ENCODE data around the gene HPN. TPM values are rescaled to one million over a fixed set of nuclear protein-coding genes. Genes with fewer than 3 reads are reported as not detected.

The HPN gene
- total and polyA plus RNA-seq, 2 donors (not counting 3 experiments of a cell fraction or from before 2014, with no cell fraction given) = 0.10 TPM; not detected in 1

DNA sequence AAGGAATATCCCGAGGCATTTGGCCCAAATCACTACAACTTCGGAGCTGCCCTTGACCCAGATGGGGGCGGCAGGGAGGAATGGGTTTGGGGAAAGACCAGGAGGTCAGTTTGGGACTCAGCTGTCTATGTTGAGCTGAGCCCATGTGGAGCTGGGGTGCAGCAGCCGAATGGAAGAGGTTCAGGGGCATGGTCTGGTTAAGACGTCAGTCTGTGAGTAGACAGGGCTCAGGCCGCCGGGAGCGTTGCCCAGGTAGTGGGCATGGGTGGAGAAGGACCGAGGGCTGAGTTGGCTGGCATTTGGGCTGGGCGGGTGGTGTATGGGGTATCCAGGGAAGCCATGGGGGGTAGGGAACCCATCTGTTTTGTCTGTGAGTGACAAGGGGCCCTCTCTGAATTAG is 20.5 kb upstream of the HPN start:
- Histone ChIP-seq H3K4me1 (ENCODE audit: control insufficient read depth, extremely low read depth, insufficient read depth, low read length) (no peaks in the 10 kb centered on the region), H2AFZ (ENCODE audit: low read depth, low read length) (no peak overlapping the region), H3K27ac (ENCODE audit: insufficient read depth, low read depth, low read length) (no peak overlapping the region), H3K9me1 (replicated peaks; ENCODE audit: control insufficient read depth, extremely low read depth, insufficient read depth, low read length) (no peaks in the 10 kb centered on the region), H3K27me3 (ENCODE audit: control insufficient read depth in 2 of 2, insufficient read depth in 2 of 2, low read length in 2 of 2) (no peaks in the 10 kb centered on the region), H4K20me1 (replicated peaks; ENCODE audit: control insufficient read depth, extremely low read depth, insufficient read depth, low read length) (no peaks in the 10 kb centered on the region), H3K79me2 (ENCODE audit: control insufficient read depth, insufficient read depth, low read length) (no peaks in the 10 kb centered on the region), H3K4me3 (replicated peaks in 1 of 3; ENCODE audit: insufficient read depth in 1 of 3, low read depth in 1 of 3, low read length in 3 of 3) (no peak overlapping the region), H3K9me3 (replicated peaks; ENCODE audit: control insufficient read depth, insufficient read depth, low read length) (no peaks in the 10 kb centered on the region), H3K9ac (replicated peaks; ENCODE audit: extremely low read depth, insufficient read depth, low read length) (no peak overlapping the region), H3K36me3 (ENCODE audit: control insufficient read depth in 2 of 2, extremely low read depth in 1 of 2, insufficient read depth in 2 of 2, low read length in 2 of 2) (peaks cover 10 to 71% of the 10 kb centered on the region in 2 experiments), H3K4me2 (ENCODE audit: insufficient read depth, low read length) (no peak overlapping the region)
- dilution Hi-C loops (cut with MboI; ENCODE audit: extremely low pct_ligation_motif_present, low sequenced_read_pairs) = no loop called here
- ChIA-PET CTCF (no interaction called here), POLR2A (no interaction called here)
- no TSS peak for BruUV-seq (replicated peaks)
- no peak for FAIRE-seq
- DNase-seq (ENCODE audit: low read depth, low spot score) = no peak
- TF ChIP-seq GATA2 (IDR thresholded peaks at IDR 0.05; ENCODE audit: insufficient read depth, insufficient read length, low read depth, low read length) (no peak), MYC (IDR thresholded peaks at IDR 0.05; ENCODE audit: low read depth, low read length) (no peak), POLR2A (IDR thresholded peaks at IDR 0.05; ENCODE audit: low read depth, low read length) (no peak)
- TF ChIP-seq, protein P1, sequence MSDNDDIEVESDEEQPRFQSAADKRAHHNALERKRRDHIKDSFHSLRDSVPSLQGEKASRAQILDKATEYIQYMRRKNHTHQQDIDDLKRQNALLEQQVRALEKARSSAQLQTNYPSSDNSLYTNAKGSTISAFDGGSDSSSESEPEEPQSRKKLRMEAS (IDR thresholded peaks at IDR 0.05; ENCODE audit: insufficient read depth, insufficient read length) = no peak
- intact Hi-C loops (cut with micrococcal nuclease) = no loop called here

DNA sequence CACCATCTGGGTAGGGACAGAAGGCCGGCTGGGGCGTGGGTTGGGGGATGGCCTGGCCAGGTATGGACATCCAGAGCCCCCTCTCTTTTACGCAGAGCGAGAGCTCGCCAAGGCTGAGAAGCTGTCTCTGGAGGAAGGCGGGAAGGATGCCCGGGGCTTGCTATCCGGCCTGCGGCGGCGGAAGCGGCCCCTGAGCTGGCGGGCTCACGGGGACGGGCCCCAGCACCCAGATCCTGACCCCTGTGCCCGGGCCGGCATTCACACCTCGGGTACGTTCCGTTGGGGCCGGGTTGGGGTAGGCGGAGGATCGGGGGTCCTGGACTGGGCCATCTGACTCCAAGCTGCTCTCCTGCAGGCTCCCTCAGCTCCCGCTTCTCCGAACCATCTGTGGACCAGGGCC is 19.9 kb upstream of the HPN start:
- no peaks in the 10 kb centered on the region for H4K20me1 ChIP-seq (replicated peaks; ENCODE audit: control insufficient read depth, extremely low read depth, insufficient read depth, low read length)
- CTCF ChIA-PET = no interaction called here
- no peaks in the 10 kb centered on the region for H3K9me3 ChIP-seq (replicated peaks; ENCODE audit: control insufficient read depth, insufficient read depth, low read length)
- no peaks in the 10 kb centered on the region for H3K79me2 ChIP-seq (ENCODE audit: control insufficient read depth, insufficient read depth, low read length)
- dilution Hi-C loops (cut with MboI; ENCODE audit: extremely low pct_ligation_motif_present, low sequenced_read_pairs) = no loop called here
- no TSS peak for BruUV-seq (replicated peaks)
- H3K36me3 ChIP-seq (ENCODE audit: control insufficient read depth in 2 of 2, extremely low read depth in 1 of 2, insufficient read depth in 2 of 2, low read length in 2 of 2) = peaks cover 10 to 74% of the 10 kb centered on the region in 2 experiments
- H3K9me1 ChIP-seq (replicated peaks; ENCODE audit: control insufficient read depth, extremely low read depth, insufficient read depth, low read length) = no peaks in the 10 kb centered on the region
- no peak overlapping the region for H3K4me2 ChIP-seq (ENCODE audit: insufficient read depth, low read length)
- no peak overlapping the region for H3K9ac ChIP-seq (replicated peaks; ENCODE audit: extremely low read depth, insufficient read depth, low read length)
- no peak for DNase-seq (ENCODE audit: low read depth, low spot score)
- no peaks in the 10 kb centered on the region for H3K27me3 ChIP-seq (ENCODE audit: control insufficient read depth in 2 of 2, insufficient read depth in 2 of 2, low read length in 2 of 2)
- no peak for FAIRE-seq
- POLR2A ChIA-PET = no interaction called here
- H3K4me1 ChIP-seq (ENCODE audit: control insufficient read depth, extremely low read depth, insufficient read depth, low read length) = no peaks in the 10 kb centered on the region
- TF ChIP-seq, protein P1 (IDR thresholded peaks at IDR 0.05; ENCODE audit: insufficient read depth, insufficient read length) = no peak
- no peak for TF ChIP-seq POLR2AphosphoS5 (IDR thresholded peaks at IDR 0.05; ENCODE audit: insufficient read depth, low read depth, low read length)
- no peak for TF ChIP-seq GATA2 (IDR thresholded peaks at IDR 0.05; ENCODE audit: insufficient read depth, insufficient read length, low read depth, low read length)
- no peak for TF ChIP-seq JUN (IDR thresholded peaks at IDR 0.05; ENCODE audit: borderline replicate concordance, insufficient read depth, insufficient read length, low read depth)
- TF ChIP-seq FOS (IDR thresholded peaks at IDR 0.05; ENCODE audit: borderline replicate concordance, insufficient read depth, low read length) = no peak
- no peak for TF ChIP-seq EZH2 (IDR thresholded peaks at IDR 0.05; ENCODE audit: borderline replicate concordance, low read depth, low read length, severe bottlenecking)
- TF ChIP-seq, protein P2, sequence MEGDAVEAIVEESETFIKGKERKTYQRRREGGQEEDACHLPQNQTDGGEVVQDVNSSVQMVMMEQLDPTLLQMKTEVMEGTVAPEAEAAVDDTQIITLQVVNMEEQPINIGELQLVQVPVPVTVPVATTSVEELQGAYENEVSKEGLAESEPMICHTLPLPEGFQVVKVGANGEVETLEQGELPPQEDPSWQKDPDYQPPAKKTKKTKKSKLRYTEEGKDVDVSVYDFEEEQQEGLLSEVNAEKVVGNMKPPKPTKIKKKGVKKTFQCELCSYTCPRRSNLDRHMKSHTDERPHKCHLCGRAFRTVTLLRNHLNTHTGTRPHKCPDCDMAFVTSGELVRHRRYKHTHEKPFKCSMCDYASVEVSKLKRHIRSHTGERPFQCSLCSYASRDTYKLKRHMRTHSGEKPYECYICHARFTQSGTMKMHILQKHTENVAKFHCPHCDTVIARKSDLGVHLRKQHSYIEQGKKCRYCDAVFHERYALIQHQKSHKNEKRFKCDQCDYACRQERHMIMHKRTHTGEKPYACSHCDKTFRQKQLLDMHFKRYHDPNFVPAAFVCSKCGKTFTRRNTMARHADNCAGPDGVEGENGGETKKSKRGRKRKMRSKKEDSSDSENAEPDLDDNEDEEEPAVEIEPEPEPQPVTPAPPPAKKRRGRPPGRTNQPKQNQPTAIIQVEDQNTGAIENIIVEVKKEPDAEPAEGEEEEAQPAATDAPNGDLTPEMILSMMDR (IDR thresholded peaks at IDR 0.05; ENCODE audit: extremely low read depth in 1 of 2, insufficient read depth in 1 of 2, low read depth in 1 of 2, low read length in 2 of 2) = no peak
- no peak for TF ChIP-seq MYC (IDR thresholded peaks at IDR 0.05; ENCODE audit: low read depth, low read length)
- TF ChIP-seq POLR2A (IDR thresholded peaks at IDR 0.05; ENCODE audit: low read depth, low read length) = no peak
- H3K27ac ChIP-seq (ENCODE audit: insufficient read depth, low read depth, low read length) = no peak overlapping the region
- intact Hi-C loops (cut with micrococcal nuclease) = no loop called here
- no peak overlapping the region for H3K4me3 ChIP-seq (replicated peaks in 1 of 3; ENCODE audit: insufficient read depth in 1 of 3, low read depth in 1 of 3, low read length in 3 of 3)
- no peak overlapping the region for H2AFZ ChIP-seq (ENCODE audit: low read depth, low read length)
